ENCODE results near the gene CCDC85B. TPM values are rescaled to one million over a fixed set of nuclear protein-coding genes. Genes with fewer than 3 reads are reported as not detected.
"Not testable (repeated sequence)": the region's sequence is repeated elsewhere in the genome, so short reads cannot be mapped to it uniquely, and the experiment has no call there.

The CCDC85B gene
- total and polyA plus RNA-seq, 10 donors = 38.7 to 131 (median 51.3) TPM

- intact Hi-C loops (cut with DNase I; ENCODE audit: low total_unique reads) = no loop called here
- TF ChIP-seq POLR2AphosphoS5 (IDR thresholded peaks at IDR 0.05) (no peak), POLR2A (IDR thresholded peaks at IDR 0.05) (no peak), CTCF (IDR thresholded peaks at IDR 0.05 in 8 of 11, conservative IDR thresholded peaks at IDR 0.05 in 3 of 11) (no peak)
- Histone ChIP-seq H3K36me3 (no peaks in the 10 kb centered on the region), H3K27me3 (replicated peaks in 1 of 7) (no peaks in the 10 kb centered on the region), H3K9me3 (no peaks in the 10 kb centered on the region), H3K4me3 (no peak overlapping the region), H3K27ac (no peak overlapping the region), H3K4me1 (no peaks in the 10 kb centered on the region)
- WGBS, 5 donors = 86 to 93% (median 89%) methylated on average over 10 of the region's 10 CpGs
- no peak for DNase-seq
These were observed 46.1 kb upstream of the CCDC85B start for GRCh38 chr11:65844231-65844872.

GRCh38 chr11:65847746-65848145 lies 42.7 kb upstream of the CCDC85B start:
- DNase-seq = no peak
- 74 to 87% (median 82%) methylated on average over 3 of the region's 3 CpGs for WGBS, 5 donors
- TF ChIP-seq POLR2AphosphoS5 (IDR thresholded peaks at IDR 0.05) (no peak), CTCF (IDR thresholded peaks at IDR 0.05 in 8 of 11, conservative IDR thresholded peaks at IDR 0.05 in 3 of 11) (no peak), POLR2A (IDR thresholded peaks at IDR 0.05) (no peak)
- peaks cover 3 to 25% (median 21%) of the 10 kb centered on the region in 6 donors for H3K36me3 ChIP-seq
- no peak overlapping the region for H3K27ac ChIP-seq
- intact Hi-C loops (cut with DNase I; ENCODE audit: low total_unique reads) = no loop called here
- no peaks in the 10 kb centered on the region for H3K27me3 ChIP-seq (replicated peaks in 1 of 7)
- peaks cover 0 to 10% (median 7%) of the 10 kb centered on the region in 8 donors for H3K9me3 ChIP-seq
- peaks cover 0 to 11% (median 1%) of the 10 kb centered on the region in 6 donors for H3K4me1 ChIP-seq
- no peak overlapping the region for H3K4me3 ChIP-seq

GRCh38 chr11:65848693-65849092 lies 41.8 kb upstream of the CCDC85B start:
- DNase-seq; H3K27ac ChIP-seq; intact Hi-C loops (cut with DNase I; ENCODE audit: low total_unique reads); H3K27me3 ChIP-seq (replicated peaks in 1 of 7); H3K4me3 ChIP-seq: not testable (repeated sequence)
- H3K4me1 ChIP-seq = peaks cover 0 to 20% (median 6%) of the 10 kb centered on the region in 6 donors
- peaks cover 0 to 10% (median 7%) of the 10 kb centered on the region in 8 donors for H3K9me3 ChIP-seq
- H3K36me3 ChIP-seq = peaks cover 3 to 35% (median 31%) of the 10 kb centered on the region in 6 donors
- 51 to 78% (median 72%) methylated on average over 7 of the region's 7 CpGs for WGBS, 5 donors

- no peak overlapping the region for H3K4me3 ChIP-seq
- intact Hi-C loops (cut with DNase I; ENCODE audit: low total_unique reads) = no loop called here
- no peak overlapping the region for H3K27ac ChIP-seq
- H3K4me1 ChIP-seq = peaks cover 3 to 27% (median 12%) of the 10 kb centered on the region in 6 donors
- H3K36me3 ChIP-seq = peaks cover 7 to 41% (median 38%) of the 10 kb centered on the region in 6 donors
- TF ChIP-seq POLR2A (IDR thresholded peaks at IDR 0.05) (no peak), POLR2AphosphoS5 (IDR thresholded peaks at IDR 0.05) (peak in 1 of 3 donors; percentile 1), CTCF (IDR thresholded peaks at IDR 0.05 in 8 of 11, conservative IDR thresholded peaks at IDR 0.05 in 3 of 11) (no peak)
- H3K27me3 ChIP-seq (replicated peaks in 1 of 7) = no peaks in the 10 kb centered on the region
- no peak for DNase-seq
- peaks cover 0 to 10% (median 7%) of the 10 kb centered on the region in 8 donors for H3K9me3 ChIP-seq
- 75 to 89% (median 84%) methylated on average over 8 of the region's 8 CpGs for WGBS, 5 donors
These were observed 41.1 kb upstream of the CCDC85B start for GRCh38 chr11:65849366-65849765.

All from spleen (tissue), 11 donors.